GM23338 (cell line): Measurements from ENCODE around the gene GALE. TPM values are rescaled to one million over a fixed set of nuclear protein-coding genes. Genes with fewer than 3 reads are reported as not detected.

ENCODE experiments used
- ATAC-seq: fragments of 200-7000 bp; cut with Tn5 transposase; 3 replicates; pipeline ENCODE4 v1.9.1; 2020
- DNase-seq: peaks from one replicate; pipeline ENCODE4 v3.0.0-alpha.2; 2015; ENCODE audit warnings: low spot score
- H2AFZ ChIP-seq: fragments of 200-600 bp; sonication (generic); 2 replicates; pipeline ENCODE4 v1.8.0; 2016; ENCODE audit warnings: antibody characterized with exemption, mild to moderate bottlenecking, moderate library complexity
- H3F3A ChIP-seq: fragments of 200-600 bp; sonication (generic); replicated peaks from 2 replicates; pipeline ENCODE4 v1.8.0; 2017; ENCODE audit warnings: antibody characterized with exemption, mixed run types, low read depth
- H3K27ac ChIP-seq: fragments of 200-600 bp; sonication (generic); 2 replicates; pipeline ENCODE4 v1.6.1; 2016; ENCODE audit warnings: low read depth
- H3K27me3 ChIP-seq: fragments of 200-600 bp; sonication (generic); 2 replicates; pipeline ENCODE4 v1.8.0; 2016; ENCODE audit warnings: mild to moderate bottlenecking, mixed run types, moderate library complexity; ENCODE audit not compliant: insufficient read depth
- H3K36me3 ChIP-seq: fragments of 200-600 bp; sonication (generic); 2 replicates; pipeline ENCODE4 v1.8.0; 2016; ENCODE audit warnings: mild to moderate bottlenecking; ENCODE audit not compliant: insufficient read depth
- H3K4me1 ChIP-seq: fragments of 200-600 bp; sonication (generic); 2 replicates; pipeline ENCODE4 v1.8.0; 2016; ENCODE audit warnings: mild to moderate bottlenecking, moderate library complexity; ENCODE audit not compliant: insufficient read depth
- H3K4me2 ChIP-seq: fragments of 200-600 bp; sonication (generic); 2 replicates; pipeline ENCODE4 v1.7.1; 2017; ENCODE audit warnings: mixed run types
- H3K4me3 ChIP-seq: fragments of 200-600 bp; sonication (generic); 2 replicates; pipeline ENCODE4 v1.6.1; 2016; ENCODE audit warnings: mixed run types
- H3K79me2 ChIP-seq: fragments of 200-600 bp; sonication (generic); replicated peaks from 2 replicates; pipeline ENCODE4 v1.8.0; 2017; ENCODE audit warnings: mild to moderate bottlenecking; ENCODE audit not compliant: insufficient read depth
- H3K9me2 ChIP-seq: fragments of 200-600 bp; sonication (generic); 2 replicates; pipeline ENCODE4 v1.8.0; 2017; ENCODE audit not compliant: insufficient read depth
- H4K20me1 ChIP-seq: fragments of 200-600 bp; sonication (generic); replicated peaks from 2 replicates; pipeline ENCODE4 v1.8.0; 2017; ENCODE audit warnings: mild to moderate bottlenecking; ENCODE audit not compliant: insufficient read depth
- H3K27ac Mint-ChIP-seq: 2 replicates; pipeline ENCODE4 v1.8.0; 2020; ENCODE audit warnings: inconsistent platforms, mild to moderate bottlenecking, moderate library complexity, mixed read lengths
- H3K27me3 Mint-ChIP-seq: 3 replicates; pipeline ENCODE4 v1.8.0; 2022; ENCODE audit warnings: low read depth, mild to moderate bottlenecking, moderate library complexity, mixed read lengths, inconsistent platforms; ENCODE audit not compliant: insufficient read depth, poor library complexity
- H3K36me3 Mint-ChIP-seq: 3 replicates; pipeline ENCODE4 v1.8.0; 2021; ENCODE audit warnings: low read depth, mild to moderate bottlenecking, inconsistent platforms, moderate library complexity, mixed read lengths
- H3K4me1 Mint-ChIP-seq: 3 replicates; pipeline ENCODE4 v1.8.0; 2020; ENCODE audit warnings: mild to moderate bottlenecking, inconsistent platforms, mixed read lengths
- H3K4me3 Mint-ChIP-seq: 3 replicates; pipeline ENCODE4 v1.8.0; 2021; ENCODE audit warnings: moderate library complexity, mild to moderate bottlenecking, inconsistent platforms, mixed read lengths
- H3K9me3 Mint-ChIP-seq: 3 replicates; pipeline ENCODE4 v1.8.0; 2020; ENCODE audit warnings: moderate library complexity, mild to moderate bottlenecking, inconsistent platforms, mixed read lengths
- EZH2 ChIP-seq: fragments of 200-600 bp; sonication (generic); IDR thresholded peaks from one replicate; pipeline ENCODE4 v1.8.0; 2017; ENCODE audit warnings: antibody characterized with exemption, mild to moderate bottlenecking, low read depth; ENCODE audit not compliant: unreplicated experiment
- ZNF331 ChIP-seq: fragments of 250-450 bp; sonication (Bioruptor Pico); IDR thresholded peaks from 2 replicates; pipeline ENCODE4 v1.5.0; 2020; ENCODE audit warnings: low read depth, mild to moderate bottlenecking, moderate library complexity
- polyA plus RNA-seq: library from polyadenylated mRNA; unstranded; fragments of >200 nt; fragmentation: Nextera tagmentation; extraction: Ambion mirVana; gene quantifications from 2 replicates; pipeline ENCODE4 v1.2.1, GENCODE V29; 2016
- total RNA-seq: library from RNA; depleted of rRNA; stranded (reverse); fragments of >200 nt; shearing (Covaris generic); gene quantifications from 2 replicates; pipeline ENCODE4 v1.2.3, GENCODE V29; 2014; rRNA removed
- TF ChIP-seq, protein P1 (sequence below): fragments of 250-450 bp; sonication (Bioruptor Pico); IDR thresholded peaks from 2 replicates; pipeline ENCODE4 v1.5.0; 2020; ENCODE audit warnings: mild to moderate bottlenecking, moderate library complexity
- TF ChIP-seq, protein P2 (sequence below), 2 experiments: fragments of 200-600 bp in 1 of 2; sonication (generic) in 1 of 2; conservative IDR thresholded peaks; 2 replicates each; pipeline versions ENCODE4 v1.5.1 to v1.6.1; 2016 to 2017; ENCODE audit warnings: antibody characterized with exemption in 2 of 2, low read depth in 2 of 2, mild to moderate bottlenecking in 2 of 2, moderate library complexity in 1 of 2
- TF ChIP-seq, protein P3 (sequence below): IDR thresholded peaks from 2 replicates; pipeline ENCODE4 v1.6.1; 2016; ENCODE audit warnings: antibody characterized with exemption

The GALE gene
- total and polyA plus RNA-seq, 2 experiments from 2014 or later = 28.1 to 31.7 TPM

DNA sequence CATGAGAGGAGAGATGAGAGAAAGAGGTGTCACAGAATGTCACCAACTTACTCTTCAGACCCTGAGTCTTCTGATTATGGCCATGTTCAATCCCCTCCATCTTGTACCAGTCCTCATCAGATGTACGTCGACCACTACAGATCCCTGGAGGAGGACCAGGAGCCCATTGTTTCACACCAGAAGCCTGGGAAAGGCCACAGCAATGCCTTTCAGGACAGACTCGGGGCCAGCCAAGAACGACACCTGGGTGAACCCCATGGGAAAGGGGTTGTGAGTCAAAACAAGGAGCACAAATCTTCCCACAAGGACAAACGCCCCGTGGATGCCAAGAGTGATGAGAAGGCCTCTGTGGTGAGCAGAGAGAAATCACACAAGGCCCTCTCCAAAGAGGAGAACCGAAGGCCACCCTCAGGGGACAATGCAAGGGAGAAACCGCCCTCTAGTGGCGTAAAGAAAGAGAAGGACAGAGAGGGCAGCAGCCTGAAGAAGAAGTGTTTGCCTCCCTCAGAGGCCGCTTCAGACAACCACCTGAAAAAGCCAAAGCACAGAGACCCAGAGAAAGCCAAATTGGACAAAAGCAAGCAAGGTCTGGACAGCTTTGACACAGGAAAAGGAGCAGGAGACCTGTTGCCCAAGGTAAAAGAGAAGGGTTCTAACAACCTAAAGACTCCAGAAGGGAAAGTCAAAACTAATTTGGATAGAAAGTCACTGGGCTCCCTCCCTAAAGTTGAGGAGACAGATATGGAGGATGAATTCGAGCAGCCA is 49.3 kb downstream of the GALE start (continued):
- TF ChIP-seq, protein P1, sequence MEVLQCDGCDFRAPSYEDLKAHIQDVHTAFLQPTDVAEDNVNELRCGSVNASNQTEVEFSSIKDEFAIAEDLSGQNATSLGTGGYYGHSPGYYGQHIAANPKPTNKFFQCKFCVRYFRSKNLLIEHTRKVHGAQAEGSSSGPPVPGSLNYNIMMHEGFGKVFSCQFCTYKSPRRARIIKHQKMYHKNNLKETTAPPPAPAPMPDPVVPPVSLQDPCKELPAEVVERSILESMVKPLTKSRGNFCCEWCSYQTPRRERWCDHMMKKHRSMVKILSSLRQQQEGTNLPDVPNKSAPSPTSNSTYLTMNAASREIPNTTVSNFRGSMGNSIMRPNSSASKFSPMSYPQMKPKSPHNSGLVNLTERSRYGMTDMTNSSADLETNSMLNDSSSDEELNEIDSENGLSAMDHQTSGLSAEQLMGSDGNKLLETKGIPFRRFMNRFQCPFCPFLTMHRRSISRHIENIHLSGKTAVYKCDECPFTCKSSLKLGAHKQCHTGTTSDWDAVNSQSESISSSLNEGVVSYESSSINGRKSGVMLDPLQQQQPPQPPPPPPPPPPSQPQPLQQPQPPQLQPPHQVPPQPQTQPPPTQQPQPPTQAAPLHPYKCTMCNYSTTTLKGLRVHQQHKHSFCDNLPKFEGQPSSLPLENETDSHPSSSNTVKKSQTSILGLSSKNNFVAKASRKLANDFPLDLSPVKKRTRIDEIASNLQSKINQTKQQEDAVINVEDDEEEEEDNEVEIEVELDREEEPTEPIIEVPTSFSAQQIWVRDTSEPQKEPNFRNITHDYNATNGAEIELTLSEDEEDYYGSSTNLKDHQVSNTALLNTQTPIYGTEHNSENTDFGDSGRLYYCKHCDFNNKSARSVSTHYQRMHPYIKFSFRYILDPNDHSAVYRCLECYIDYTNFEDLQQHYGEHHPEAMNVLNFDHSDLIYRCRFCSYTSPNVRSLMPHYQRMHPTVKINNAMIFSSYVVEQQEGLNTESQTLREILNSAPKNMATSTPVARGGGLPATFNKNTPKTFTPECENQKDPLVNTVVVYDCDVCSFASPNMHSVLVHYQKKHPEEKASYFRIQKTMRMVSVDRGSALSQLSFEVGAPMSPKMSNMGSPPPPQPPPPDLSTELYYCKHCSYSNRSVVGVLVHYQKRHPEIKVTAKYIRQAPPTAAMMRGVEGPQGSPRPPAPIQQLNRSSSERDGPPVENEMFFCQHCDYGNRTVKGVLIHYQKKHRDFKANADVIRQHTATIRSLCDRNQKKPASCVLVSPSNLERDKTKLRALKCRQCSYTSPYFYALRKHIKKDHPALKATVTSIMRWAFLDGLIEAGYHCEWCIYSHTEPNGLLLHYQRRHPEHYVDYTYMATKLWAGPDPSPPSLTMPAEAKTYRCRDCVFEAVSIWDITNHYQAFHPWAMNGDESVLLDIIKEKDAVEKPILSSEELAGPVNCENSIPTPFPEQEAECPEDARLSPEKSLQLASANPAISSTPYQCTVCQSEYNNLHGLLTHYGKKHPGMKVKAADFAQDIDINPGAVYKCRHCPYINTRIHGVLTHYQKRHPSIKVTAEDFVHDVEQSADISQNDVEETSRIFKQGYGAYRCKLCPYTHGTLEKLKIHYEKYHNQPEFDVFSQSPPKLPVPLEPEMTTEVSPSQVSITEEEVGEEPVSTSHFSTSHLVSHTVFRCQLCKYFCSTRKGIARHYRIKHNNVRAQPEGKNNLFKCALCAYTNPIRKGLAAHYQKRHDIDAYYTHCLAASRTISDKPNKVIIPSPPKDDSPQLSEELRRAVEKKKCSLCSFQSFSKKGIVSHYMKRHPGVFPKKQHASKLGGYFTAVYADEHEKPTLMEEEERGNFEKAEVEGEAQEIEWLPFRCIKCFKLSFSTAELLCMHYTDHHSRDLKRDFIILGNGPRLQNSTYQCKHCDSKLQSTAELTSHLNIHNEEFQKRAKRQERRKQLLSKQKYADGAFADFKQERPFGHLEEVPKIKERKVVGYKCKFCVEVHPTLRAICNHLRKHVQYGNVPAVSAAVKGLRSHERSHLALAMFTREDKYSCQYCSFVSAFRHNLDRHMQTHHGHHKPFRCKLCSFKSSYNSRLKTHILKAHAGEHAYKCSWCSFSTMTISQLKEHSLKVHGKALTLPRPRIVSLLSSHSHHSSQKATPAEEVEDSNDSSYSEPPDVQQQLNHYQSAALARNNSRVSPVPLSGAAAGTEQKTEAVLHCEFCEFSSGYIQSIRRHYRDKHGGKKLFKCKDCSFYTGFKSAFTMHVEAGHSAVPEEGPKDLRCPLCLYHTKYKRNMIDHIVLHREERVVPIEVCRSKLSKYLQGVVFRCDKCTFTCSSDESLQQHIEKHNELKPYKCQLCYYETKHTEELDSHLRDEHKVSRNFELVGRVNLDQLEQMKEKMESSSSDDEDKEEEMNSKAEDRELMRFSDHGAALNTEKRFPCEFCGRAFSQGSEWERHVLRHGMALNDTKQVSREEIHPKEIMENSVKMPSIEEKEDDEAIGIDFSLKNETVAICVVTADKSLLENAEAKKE (CRISPR knock-in tag) = peak; percentile 49; the same call in 1 of the 2 replicates
- TF ChIP-seq, protein P2, sequence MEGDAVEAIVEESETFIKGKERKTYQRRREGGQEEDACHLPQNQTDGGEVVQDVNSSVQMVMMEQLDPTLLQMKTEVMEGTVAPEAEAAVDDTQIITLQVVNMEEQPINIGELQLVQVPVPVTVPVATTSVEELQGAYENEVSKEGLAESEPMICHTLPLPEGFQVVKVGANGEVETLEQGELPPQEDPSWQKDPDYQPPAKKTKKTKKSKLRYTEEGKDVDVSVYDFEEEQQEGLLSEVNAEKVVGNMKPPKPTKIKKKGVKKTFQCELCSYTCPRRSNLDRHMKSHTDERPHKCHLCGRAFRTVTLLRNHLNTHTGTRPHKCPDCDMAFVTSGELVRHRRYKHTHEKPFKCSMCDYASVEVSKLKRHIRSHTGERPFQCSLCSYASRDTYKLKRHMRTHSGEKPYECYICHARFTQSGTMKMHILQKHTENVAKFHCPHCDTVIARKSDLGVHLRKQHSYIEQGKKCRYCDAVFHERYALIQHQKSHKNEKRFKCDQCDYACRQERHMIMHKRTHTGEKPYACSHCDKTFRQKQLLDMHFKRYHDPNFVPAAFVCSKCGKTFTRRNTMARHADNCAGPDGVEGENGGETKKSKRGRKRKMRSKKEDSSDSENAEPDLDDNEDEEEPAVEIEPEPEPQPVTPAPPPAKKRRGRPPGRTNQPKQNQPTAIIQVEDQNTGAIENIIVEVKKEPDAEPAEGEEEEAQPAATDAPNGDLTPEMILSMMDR (conservative IDR thresholded peaks at IDR 0.05; ENCODE audit: low read depth in 2 of 2) = peak; percentile 81 to 88
- TF ChIP-seq ZNF331 (CRISPR knock-in tag) = no peak
- TF ChIP-seq, protein P3, sequence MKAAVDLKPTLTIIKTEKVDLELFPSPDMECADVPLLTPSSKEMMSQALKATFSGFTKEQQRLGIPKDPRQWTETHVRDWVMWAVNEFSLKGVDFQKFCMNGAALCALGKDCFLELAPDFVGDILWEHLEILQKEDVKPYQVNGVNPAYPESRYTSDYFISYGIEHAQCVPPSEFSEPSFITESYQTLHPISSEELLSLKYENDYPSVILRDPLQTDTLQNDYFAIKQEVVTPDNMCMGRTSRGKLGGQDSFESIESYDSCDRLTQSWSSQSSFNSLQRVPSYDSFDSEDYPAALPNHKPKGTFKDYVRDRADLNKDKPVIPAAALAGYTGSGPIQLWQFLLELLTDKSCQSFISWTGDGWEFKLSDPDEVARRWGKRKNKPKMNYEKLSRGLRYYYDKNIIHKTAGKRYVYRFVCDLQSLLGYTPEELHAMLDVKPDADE = no peak

DNA sequence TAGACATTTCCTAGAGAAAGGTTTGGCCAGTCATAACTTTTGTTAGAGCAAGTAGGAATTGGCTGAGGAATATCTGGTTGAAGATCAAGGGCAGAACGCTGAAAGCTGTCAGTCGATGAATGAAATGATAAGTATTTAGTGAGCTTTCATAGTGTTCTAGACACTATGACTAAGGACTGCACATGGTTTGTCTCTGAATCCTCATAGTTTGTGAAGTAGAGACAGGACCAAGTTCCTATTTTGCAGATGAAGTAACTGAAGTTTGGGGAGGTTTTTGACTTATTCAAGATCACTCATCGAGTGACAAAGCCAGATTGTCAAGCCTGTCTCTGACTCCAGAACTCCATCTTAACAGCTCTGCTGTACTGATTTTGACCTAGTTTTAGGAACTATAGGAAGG is 52.5 kb downstream of the GALE start:
- Mint-ChIP-seq H3K27ac (no peak overlapping the region), H3K9me3 (no peaks in the 10 kb centered on the region), H3K4me1 (peaks cover 14% of the 10 kb centered on the region; the same call in 2 of the 3 replicates), H3K27me3 (peaks cover 8% of the 10 kb centered on the region), H3K4me3 (no peak overlapping the region), H3K36me3 (peaks cover 54% of the 10 kb centered on the region)
- TF ChIP-seq EZH2 = no peak
- ATAC-seq (no peak), DNase-seq (no peak)
- H3K79me2 ChIP-seq = peaks cover 71% of the 10 kb centered on the region
- peaks cover 9% of the 10 kb centered on the region; the same call in 1 of the 2 replicates for H3K4me1 ChIP-seq
- no peaks in the 10 kb centered on the region for H3K9me2 ChIP-seq
- H4K20me1 ChIP-seq = peaks cover 48% of the 10 kb centered on the region
- no peak overlapping the region for H3K4me3 ChIP-seq
- no peak overlapping the region for H2AFZ ChIP-seq
- no peak overlapping the region for H3K4me2 ChIP-seq
- peaks cover 36% of the 10 kb centered on the region for H3K36me3 ChIP-seq
- no peaks in the 10 kb centered on the region for H3K27me3 ChIP-seq
- H3F3A ChIP-seq = no peaks in the 10 kb centered on the region; the same call in 1 of the 2 replicates
- no peak overlapping the region for H3K27ac ChIP-seq

Other genes with a start within 250 kb of the GALE start
- 153 and 164 TPM in 2 replicates for gene ID3, start 241.3 kb downstream of the GALE start, total RNA-seq
- gene ID3, start 241.3 kb downstream of the GALE start, polyA plus RNA-seq = 330 and 345 TPM in 2 replicates
- 859 and 1,126 TPM in 2 replicates for gene RPL11, start 108.9 kb downstream of the GALE start, total RNA-seq
- gene RPL11, start 108.9 kb downstream of the GALE start, polyA plus RNA-seq = 1,427 and 1,484 TPM in 2 replicates
- gene ELOA, start 57.3 kb downstream of the GALE start, total RNA-seq = 38.1 and 49.1 TPM in 2 replicates
- 55.7 and 57.7 TPM in 2 replicates for gene ELOA, start 57.3 kb downstream of the GALE start, polyA plus RNA-seq
- 90.7 and 99.0 TPM in 2 replicates for gene PITHD1, start 22.3 kb downstream of the GALE start, total RNA-seq
- gene PITHD1, start 22.3 kb downstream of the GALE start, polyA plus RNA-seq = 52.2 and 52.9 TPM in 2 replicates
- gene LYPLA2, start 9.6 kb downstream of the GALE start, total RNA-seq = 180 and 204 TPM in 2 replicates
- 100 and 102 TPM in 2 replicates for gene LYPLA2, start 9.6 kb downstream of the GALE start, polyA plus RNA-seq
- 13.7 and 16.9 TPM in 2 replicates for gene HMGCL, start 24.7 kb upstream of the GALE start, total RNA-seq
- 9.1 and 11.6 TPM in 2 replicates for gene HMGCL, start 24.7 kb upstream of the GALE start, polyA plus RNA-seq
- 8.5 and 10.2 TPM in 2 replicates for gene FUCA1, start 67.5 kb upstream of the GALE start, total RNA-seq
- 3.5 and 4.4 TPM in 2 replicates for gene FUCA1, start 67.5 kb upstream of the GALE start, polyA plus RNA-seq
- not detected in 2 replicates for gene CNR2, start 112.6 kb upstream of the GALE start, total RNA-seq
- not detected in 2 replicates for gene CNR2, start 112.6 kb upstream of the GALE start, polyA plus RNA-seq
- gene PNRC2, start 159.1 kb upstream of the GALE start, total RNA-seq = 144 and 157 TPM in 2 replicates
- 218 and 237 TPM in 2 replicates for gene PNRC2, start 159.1 kb upstream of the GALE start, polyA plus RNA-seq
- gene SRSF10, start 179.6 kb upstream of the GALE start, total RNA-seq = 191 and 196 TPM in 2 replicates
- 242 and 275 TPM in 2 replicates for gene SRSF10, start 179.6 kb upstream of the GALE start, polyA plus RNA-seq